Transverse colon (tissue), 4 donors: ENCODE results near the gene RASSF3. TPM values are rescaled to one million over a fixed set of nuclear protein-coding genes. Genes with fewer than 3 reads are reported as not detected.
A peak's percentile ranks its signal among the peaks of the same experiment; 100 is the strongest.

ENCODE experiments used
- DNase-seq: peaks from one replicate; pipeline ENCODE4 v3.0.0-alpha.2; 2019
- H3K27ac ChIP-seq, 4 donors: fragments of 200-600 bp; sonication (generic); 2 replicates each; pipeline ENCODE4 v1.5.1; 2016 to 2018; ENCODE audit warnings: inconsistent platforms in 4 of 4
- H3K27me3 ChIP-seq: fragments of 200-600 bp; sonication (generic); 2 replicates; pipeline ENCODE4 v1.5.1; 2017; ENCODE audit warnings: inconsistent platforms
- H3K36me3 ChIP-seq, 4 donors: fragments of 200-600 bp; sonication (generic); 2 replicates each; pipeline ENCODE4 v1.5.1; 2017 to 2019; ENCODE audit warnings: inconsistent platforms in 4 of 4
- H3K4me1 ChIP-seq, 4 donors: fragments of 200-600 bp; sonication (generic); 2 replicates each; pipeline ENCODE4 v1.5.1; 2017 to 2020; ENCODE audit warnings: inconsistent platforms in 4 of 4
- H3K4me3 ChIP-seq, 4 donors: fragments of 200-600 bp; sonication (generic); 1 replicate in 1 of 4; 2 replicates in 3 of 4; pipeline versions ENCODE4 v1.5.1 to v1.6.1; 2017 to 2019; ENCODE audit warnings: inconsistent platforms in 4 of 4
- H3K9me3 ChIP-seq, 2 donors: fragments of 200-600 bp; sonication (generic); 2 replicates each; pipeline ENCODE4 v1.5.1; 2017 to 2019; ENCODE audit warnings: inconsistent platforms in 2 of 2
- EP300 ChIP-seq: sonication (generic); formaldehyde crosslinking; IDR thresholded peaks from one replicate; pipeline ENCODE4 v1.6.1; 2017; ENCODE audit warnings: antibody characterized with exemption, low read depth
- POLR2A ChIP-seq: fragments of 450-650 bp; IDR thresholded peaks from one replicate; pipeline ENCODE4 v1.6.1; 2016; ENCODE audit warnings: antibody characterized with exemption, mild to moderate bottlenecking, moderate library complexity
- POLR2AphosphoS5 ChIP-seq, 3 donors: sonication (generic); formaldehyde crosslinking; IDR thresholded peaks; one replicate each; pipeline ENCODE4 v1.6.1; 2016; ENCODE audit warnings: antibody characterized with exemption in 3 of 3
- WGBS, 2 donors: methylation state at CpG; one replicate each; pipeline ENCODE4 v1.1.5; 2018; ENCODE audit warnings: low coverage in 1 of 2; 5-methylcytosine and 5-hydroxymethylcytosine counted together
- in situ Hi-C, 4 donors: fragments of 200-750 bp; cut with MboI; loops; one replicate each; pipeline versions ENCODE4 v1.15.0 to v1.15.1; 2017; ENCODE audit warnings: low sequenced_read_pairs in 3 of 4, low pct_ligation_motif_present in 1 of 4, low pct_unique_long_range_greater_than_20kb in 1 of 4
- intact Hi-C: fragments of 100-400 bp; cut with DNase I; formaldehyde crosslinking; loops from one replicate; pipeline ENCODE4 v1.15.1; 2023; ENCODE audit warnings: low total_unique reads
- total RNA-seq, 4 donors: library from RNA; depleted of rRNA; stranded (reverse); fragments of >200 nt; gene quantifications; one replicate each; pipeline ENCODE4 v1.1.0, GENCODE V29; 2016
- TF ChIP-seq, protein P1 (sequence below), 5 experiments: fragments of 200-600 bp in 3 of 5; fragments of 450-650 bp in 2 of 5; sonication (generic) in 3 of 5; IDR thresholded peaks; 1 replicate in 2 of 5; 2 replicates in 3 of 5; pipeline ENCODE4 v1.5.1; 2016 to 2017; ENCODE audit warnings: antibody characterized with exemption in 5 of 5, inconsistent platforms in 3 of 5, mild to moderate bottlenecking in 2 of 5, moderate library complexity in 1 of 5

The RASSF3 gene, protein sequence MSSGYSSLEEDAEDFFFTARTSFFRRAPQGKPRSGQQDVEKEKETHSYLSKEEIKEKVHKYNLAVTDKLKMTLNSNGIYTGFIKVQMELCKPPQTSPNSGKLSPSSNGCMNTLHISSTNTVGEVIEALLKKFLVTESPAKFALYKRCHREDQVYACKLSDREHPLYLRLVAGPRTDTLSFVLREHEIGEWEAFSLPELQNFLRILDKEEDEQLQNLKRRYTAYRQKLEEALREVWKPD
- 10 to 100 TPM; 41.6 to 83.2 (median 62.5) TPM for total RNA-seq

DNA sequence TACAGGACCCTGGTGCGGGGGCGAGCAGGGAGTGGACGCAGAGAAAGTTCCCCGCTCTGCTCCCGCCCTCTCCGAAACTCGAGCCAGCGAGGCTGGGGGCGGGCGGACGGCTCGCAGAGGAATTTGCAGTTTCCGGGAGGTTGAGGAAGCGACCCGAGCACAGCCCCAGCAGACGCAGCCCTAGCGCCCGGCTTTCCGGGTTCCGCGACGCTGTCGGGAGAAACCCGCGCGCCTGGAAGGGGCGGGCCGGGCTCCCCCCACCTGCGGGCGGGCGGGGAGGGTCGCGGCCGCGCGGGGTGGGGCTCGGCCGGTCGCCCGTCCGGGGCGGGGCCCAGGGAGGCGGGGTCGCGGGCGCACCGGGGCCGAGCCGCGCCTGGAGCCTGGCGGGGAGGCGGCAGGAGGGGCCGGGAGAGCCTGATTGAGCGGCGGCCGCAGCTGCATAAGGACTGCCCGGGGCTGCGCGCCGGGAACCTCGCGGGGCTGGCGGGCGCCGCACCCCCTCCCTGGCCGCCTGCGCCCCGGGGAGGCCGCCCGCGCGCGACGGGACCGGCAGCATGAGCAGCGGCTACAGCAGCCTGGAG, at the start of gene RASSF3:
Gene RASSF3 (plus strand): TSS at position 417 of the 581 bp plus-strand sequence. CDS start 138 bp downstream, at position 555.
- TF ChIP-seq EP300 (no peak), POLR2A (peak; percentile 59), POLR2AphosphoS5 (IDR thresholded peaks at IDR 0.05) (peak; percentile 47 to 86 (median 69))
- TF ChIP-seq, protein P1, sequence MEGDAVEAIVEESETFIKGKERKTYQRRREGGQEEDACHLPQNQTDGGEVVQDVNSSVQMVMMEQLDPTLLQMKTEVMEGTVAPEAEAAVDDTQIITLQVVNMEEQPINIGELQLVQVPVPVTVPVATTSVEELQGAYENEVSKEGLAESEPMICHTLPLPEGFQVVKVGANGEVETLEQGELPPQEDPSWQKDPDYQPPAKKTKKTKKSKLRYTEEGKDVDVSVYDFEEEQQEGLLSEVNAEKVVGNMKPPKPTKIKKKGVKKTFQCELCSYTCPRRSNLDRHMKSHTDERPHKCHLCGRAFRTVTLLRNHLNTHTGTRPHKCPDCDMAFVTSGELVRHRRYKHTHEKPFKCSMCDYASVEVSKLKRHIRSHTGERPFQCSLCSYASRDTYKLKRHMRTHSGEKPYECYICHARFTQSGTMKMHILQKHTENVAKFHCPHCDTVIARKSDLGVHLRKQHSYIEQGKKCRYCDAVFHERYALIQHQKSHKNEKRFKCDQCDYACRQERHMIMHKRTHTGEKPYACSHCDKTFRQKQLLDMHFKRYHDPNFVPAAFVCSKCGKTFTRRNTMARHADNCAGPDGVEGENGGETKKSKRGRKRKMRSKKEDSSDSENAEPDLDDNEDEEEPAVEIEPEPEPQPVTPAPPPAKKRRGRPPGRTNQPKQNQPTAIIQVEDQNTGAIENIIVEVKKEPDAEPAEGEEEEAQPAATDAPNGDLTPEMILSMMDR (IDR thresholded peaks at IDR 0.05), result no peak
- Histone ChIP-seq H3K4me1 (peaks cover 5 to 38% (median 14%) of the 10 kb centered on the region in 4 donors), H3K36me3 (no peaks in the 10 kb centered on the region), H3K9me3 (no peaks in the 10 kb centered on the region), H3K27ac (peak within 1 kb of the TSS; percentile 91 to 97 (median 96)), H3K4me3 (peak within 1 kb of the TSS; percentile 82 to 95 (median 86)), H3K27me3 (no peaks in the 10 kb centered on the region)
- in situ Hi-C loops, result no loop called here
- 0% methylated on average over 49 of the region's 76 CpGs; no CpG with 5 or more reads in 1 of the 2 donors for WGBS, 2 donors
- peak; percentile 85 for DNase-seq
- intact Hi-C loops, result loop anchor here (5.0 kb wide), 1 partner anchor 82 kb away; no protein-coding TSS in a partner anchor

DNA sequence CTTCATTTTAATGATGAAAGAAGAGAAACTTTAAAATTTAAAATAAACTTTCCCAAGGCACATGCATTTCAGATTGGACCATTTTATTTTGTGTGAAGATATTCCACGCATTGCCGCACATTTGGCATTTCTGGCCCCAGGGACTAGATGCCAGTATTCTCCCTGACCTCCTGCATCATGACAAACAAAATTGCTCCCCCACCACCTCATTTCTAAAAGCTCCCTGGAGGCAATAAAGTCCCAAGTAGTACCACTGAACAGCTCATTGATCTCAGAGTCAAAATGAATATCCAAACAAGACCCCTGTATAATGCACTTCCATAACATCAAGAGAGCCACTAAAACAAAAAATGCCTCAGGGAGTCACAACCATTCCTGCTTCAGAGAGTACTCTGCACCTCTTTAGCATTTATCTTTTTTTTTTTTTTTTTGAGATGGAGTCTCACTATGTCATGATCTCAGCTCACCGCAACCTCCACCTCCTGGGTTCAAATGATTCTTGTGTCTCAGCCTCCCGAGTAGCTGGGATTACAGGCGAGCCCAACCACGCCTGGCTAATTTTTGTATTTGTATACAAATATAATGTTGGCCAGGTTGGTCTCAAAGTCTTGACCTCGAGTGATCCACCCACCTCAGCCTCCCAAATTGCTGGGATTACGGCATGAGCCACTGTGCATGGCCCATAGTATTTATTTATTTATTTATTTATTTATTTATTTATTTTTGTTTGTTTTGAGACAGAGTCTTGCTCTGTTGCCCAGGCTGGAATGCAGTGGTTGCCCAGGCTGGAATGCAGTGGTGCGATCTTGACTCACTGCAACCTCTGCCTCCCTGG, 48.8 kb upstream of the RASSF3 start:
- 87 to 91% methylated on average over 6 to 9 of the region's 9 CpGs for WGBS, 2 donors
- intact Hi-C loops (no loop called here), in situ Hi-C loops (no loop called here)
- Histone ChIP-seq H3K27me3 (no peaks in the 10 kb centered on the region), H3K4me1 (no peaks in the 10 kb centered on the region), H3K4me3 (no peak overlapping the region), H3K9me3 (no peaks in the 10 kb centered on the region), H3K27ac (no peak overlapping the region), H3K36me3 (no peaks in the 10 kb centered on the region)
- no peak for DNase-seq
- TF ChIP-seq, protein P1 (IDR thresholded peaks at IDR 0.05), result no peak
- no peak for TF ChIP-seq POLR2AphosphoS5 (IDR thresholded peaks at IDR 0.05)

DNA sequence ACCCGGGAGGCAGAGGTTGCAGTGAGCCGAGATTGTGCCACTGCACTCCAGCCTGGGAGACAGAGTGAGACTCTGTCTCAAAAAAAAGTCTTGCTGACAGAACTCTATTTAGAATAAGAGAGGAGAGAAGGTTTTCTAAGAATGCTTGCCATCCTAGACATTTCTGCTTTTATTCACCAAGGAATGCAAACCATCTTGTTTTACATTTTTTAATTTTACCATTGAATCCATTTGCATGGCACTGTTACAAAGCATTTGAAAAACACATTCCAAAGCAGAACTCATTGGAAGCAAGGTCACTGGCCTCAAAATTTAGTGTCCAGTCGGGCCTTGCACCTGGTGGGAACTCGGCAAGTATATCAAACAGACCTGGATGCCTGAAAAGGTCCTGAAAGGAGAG, 44.2 kb upstream of the RASSF3 start:
- TF ChIP-seq EP300 (no peak), POLR2AphosphoS5 (IDR thresholded peaks at IDR 0.05) (no peak), POLR2A (no peak)
- TF ChIP-seq, protein P1 (IDR thresholded peaks at IDR 0.05), result no peak
- Histone ChIP-seq H3K27ac (no peak overlapping the region), H3K4me1 (peaks cover 5 to 29% (median 13%) of the 10 kb centered on the region in 4 donors), H3K27me3 (no peaks in the 10 kb centered on the region), H3K36me3 (no peaks in the 10 kb centered on the region), H3K4me3 (no peak overlapping the region), H3K9me3 (no peaks in the 10 kb centered on the region)
- intact Hi-C loops, result no loop called here
- in situ Hi-C loops, result no loop called here
- DNase-seq, result no peak
- WGBS, 2 donors, result 63 to 88% methylated on average over 2 to 4 of the region's 4 CpGs
